ENCODE measurements around the gene ACADS.
"Not testable (repeated sequence)": the region's sequence is repeated elsewhere in the genome, so short reads cannot be mapped to it uniquely, and the experiment has no call there.

The ACADS gene

DNA sequence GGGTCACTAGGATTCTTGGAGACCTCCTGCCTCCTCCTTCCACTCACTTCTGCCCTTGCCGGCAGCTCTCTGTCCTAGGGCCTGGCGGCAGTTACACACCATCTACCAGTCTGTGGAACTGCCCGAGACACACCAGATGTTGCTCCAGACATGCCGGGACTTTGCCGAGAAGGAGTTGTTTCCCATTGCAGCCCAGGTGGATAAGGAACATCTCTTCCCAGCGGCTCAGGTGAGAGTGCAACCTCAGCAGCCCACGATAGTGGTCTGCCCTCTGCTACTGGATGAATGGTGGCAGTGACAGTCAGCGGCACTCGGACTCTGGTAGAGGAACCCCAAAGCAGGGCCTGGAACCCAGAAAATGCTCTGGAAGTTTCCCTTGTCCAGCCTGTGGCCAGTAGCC is 1.3 kb downstream of the ACADS start:
- no peak for DNase-seq (ENCODE audit: low read depth in 2 of 2)

DNA sequence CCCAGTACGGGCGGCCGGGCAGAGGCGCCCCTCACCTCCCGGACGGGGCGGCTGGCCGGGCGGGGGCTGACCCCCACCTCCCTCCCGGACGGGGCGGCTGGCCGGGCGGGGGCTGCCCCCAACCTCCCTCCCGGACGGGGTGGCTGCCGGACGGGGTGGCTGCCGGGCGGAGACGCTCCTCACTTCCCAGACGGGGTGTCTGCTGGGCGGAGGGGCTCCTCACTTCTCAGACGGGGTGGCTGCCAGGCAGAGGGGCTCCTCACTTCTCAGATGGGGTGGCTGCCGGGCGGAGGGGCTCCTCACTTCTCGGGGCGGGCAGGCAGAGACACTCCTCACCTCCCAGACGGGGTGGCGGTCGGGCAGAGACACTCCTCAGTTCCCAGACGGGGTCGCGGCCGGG is 6.6 kb downstream of the ACADS start:
- DNase-seq (ENCODE audit: low read depth in 2 of 2), result not testable (repeated sequence)

DNA sequence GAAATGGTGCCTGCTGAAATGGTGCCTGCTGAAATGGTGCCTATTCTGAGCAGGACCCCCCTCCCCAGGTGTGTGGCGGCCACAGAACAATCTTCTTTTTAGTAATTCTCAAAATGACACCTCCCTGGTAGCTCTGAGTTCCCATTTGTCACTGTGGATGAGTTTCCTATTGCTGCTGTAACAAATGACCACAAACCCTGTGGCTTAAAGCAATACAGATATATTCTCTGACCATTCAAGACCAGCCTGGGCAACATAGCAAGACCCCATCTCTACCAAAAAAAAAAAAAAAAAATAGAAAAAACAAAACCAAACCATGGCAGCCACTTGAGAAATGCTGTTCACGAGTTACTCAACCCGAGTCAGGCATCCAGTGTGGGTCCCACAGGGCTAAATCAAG is 7.9 kb downstream of the ACADS start:
- DNase-seq (ENCODE audit: low read depth in 2 of 2), result no peak

DNA sequence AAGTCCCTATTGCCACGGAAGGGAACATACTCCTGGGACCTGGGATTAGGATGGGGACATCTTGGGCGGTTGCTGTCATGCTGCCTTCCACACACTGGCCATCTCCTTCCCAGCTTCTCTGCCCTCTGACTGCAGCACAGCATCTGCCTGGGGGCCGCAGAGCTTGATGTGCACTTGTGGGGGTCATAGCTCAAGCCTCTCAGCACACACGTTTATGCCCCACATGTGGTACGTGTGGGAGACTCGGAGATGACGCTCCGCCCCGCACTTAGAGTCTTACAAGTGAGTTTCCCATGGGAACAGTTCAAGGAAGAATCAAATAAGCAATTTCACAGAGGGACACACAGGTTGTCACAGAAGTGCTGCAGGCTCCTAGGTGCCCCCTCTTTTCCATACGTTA is 8.6 kb downstream of the ACADS start:
- no peak for DNase-seq (ENCODE audit: low read depth in 2 of 2)

DNA sequence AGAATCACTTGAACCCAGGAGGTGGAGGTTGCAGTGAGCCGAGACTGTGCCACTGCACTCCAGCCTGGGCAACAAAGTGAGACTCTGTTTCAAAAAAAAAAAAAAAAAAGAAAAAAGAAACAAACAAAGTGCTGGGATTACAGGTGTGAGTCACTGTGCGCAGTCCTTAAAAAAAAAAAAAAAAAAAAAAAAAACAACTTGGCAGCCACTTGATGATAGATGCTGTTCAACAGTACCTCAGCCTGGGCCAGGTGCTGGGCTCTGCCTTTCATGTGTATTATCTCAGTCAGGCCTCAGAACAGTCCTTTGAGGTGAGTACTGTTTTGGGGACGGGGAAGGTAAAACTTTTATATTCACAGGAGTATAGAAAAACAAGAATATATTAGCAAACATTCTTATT is 9.6 kb downstream of the ACADS start:
- DNase-seq (ENCODE audit: low read depth in 2 of 2), result no peak

DNA sequence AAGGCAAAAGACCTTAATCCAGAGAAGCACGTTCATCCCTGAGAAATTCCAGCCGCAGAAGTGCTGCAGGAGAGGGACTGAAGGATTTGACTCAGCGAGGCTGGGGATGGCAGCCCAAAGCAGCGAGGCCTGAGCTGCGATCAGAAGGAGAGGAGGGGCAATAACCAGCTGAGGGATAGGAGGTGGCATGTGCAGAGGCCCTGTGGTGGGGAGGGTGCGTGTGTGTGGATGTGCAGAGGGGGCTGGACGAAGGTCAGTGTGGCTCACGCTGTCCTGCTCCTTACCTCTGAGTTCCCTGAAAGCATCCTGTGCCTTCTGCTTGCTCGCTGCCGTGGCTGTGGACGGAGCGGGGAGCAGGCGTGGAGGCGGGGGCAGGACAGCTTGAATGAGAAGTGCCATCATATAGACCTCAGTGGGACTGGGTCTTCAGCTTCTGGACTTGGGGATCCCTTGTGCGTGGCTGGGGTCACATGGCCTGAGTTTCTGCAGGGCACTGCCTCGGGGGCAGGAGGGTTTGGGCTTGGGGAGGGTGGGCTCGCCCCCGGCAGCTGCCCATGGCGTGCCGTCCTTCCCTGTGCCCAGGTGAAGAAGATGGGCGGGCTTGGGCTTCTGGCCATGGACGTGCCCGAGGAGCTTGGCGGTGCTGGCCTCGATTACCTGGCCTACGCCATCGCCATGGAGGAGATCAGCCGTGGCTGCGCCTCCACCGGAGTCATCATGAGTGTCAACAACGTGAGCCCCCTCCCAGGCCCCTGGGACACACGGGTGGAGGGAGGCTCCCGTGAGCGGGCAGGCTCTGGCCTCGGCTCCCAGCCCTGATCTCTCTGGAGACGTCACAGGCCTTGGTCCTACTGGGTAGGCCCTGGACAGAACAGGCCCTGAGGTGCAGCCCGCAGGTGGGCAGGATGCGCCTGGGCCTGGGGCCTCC is 11.0 kb downstream of the ACADS start:
- no peak for DNase-seq (ENCODE audit: low read depth in 2 of 2)

DNA sequence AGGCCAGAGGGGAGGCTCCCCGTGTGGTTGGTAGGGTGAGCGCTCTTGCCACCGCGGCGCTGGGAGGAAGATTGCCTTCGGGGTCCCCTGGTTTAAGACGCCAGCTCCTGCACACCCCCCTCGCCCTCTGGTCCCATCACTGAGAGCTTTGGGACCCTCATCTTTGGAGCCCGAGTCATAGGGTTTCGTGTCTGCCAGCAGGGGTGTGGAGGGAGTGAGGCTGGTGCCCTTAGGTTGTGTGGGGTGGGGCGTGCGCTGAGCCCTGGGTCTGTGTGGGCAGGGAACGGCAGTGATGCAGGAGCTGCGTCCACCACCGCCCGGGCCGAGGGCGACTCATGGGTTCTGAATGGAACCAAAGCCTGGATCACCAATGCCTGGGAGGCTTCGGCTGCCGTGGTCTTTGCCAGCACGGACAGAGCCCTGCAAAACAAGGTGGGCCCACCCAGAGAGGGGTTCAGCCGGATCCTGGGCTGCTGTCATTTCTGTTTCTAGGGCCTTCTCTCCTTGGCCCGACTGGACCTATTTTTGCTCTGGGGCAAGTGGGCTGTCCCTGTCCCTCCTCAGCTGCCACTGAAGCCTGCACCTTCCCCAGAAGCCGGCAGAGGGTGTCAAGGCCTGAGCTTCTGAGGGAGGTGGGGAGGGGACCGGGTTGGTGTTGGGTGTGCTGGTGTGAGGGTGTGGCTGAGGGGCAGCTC is 12.1 kb downstream of the ACADS start:
- DNase-seq (ENCODE audit: low read depth in 2 of 2), result no peak

DNA sequence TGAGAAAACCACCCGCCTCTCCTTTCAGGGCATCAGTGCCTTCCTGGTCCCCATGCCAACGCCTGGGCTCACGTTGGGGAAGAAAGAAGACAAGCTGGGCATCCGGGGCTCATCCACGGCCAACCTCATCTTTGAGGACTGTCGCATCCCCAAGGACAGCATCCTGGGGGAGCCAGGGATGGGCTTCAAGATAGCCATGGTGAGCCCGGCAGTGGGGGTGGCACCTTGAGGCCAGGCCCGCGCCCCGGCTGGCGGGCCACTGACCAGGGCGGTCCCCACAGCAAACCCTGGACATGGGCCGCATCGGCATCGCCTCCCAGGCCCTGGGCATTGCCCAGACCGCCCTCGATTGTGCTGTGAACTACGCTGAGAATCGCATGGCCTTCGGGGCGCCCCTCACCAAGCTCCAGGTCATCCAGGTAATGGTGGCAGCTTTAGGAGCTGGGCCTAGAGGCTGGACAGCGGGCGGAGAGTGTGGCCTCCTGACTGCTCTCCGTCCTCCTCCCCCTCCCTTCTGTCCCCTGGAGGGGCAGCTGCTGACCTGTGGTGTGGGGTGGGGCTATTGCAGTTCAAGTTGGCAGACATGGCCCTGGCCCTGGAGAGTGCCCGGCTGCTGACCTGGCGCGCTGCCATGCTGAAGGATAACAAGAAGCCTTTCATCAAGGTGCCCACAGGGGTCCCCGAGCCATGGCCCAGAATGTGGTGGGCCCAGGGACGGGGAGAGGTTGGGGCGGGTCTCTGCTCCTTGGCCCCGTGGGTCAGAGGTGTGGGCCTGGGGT is 12.8 kb downstream of the ACADS start:
- DNase-seq (ENCODE audit: low read depth in 2 of 2), result no peak

DNA sequence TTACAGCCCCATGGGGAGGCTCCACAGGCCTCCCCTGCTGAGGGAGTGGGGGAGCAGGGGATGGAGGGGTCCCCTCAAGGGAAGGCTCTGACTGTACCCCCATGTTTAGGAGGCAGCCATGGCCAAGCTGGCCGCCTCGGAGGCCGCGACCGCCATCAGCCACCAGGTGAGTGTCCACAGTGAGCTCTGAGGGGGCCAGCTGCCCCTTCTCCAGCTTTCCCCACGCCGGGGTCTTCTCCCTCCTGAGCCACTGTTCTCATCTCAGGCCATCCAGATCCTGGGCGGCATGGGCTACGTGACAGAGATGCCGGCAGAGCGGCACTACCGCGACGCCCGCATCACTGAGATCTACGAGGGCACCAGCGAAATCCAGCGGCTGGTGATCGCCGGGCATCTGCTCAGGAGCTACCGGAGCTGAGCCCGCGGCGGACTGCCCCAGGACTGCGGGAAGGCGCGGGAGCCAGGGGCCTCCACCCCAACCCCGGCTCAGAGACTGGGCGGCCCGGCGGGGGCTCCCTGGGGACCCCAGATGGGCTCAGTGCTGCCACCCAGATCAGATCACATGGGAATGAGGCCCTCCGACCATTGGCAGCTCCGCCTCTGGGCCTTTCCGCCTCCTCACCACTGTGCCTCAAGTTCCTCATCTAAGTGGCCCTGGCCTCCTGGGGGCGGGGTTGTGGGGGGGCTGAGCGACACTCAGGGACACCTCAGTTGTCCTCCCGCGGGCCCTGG is 13.6 kb downstream of the ACADS start:
- DNase-seq (ENCODE audit: low read depth in 2 of 2), result no peak

DNA sequence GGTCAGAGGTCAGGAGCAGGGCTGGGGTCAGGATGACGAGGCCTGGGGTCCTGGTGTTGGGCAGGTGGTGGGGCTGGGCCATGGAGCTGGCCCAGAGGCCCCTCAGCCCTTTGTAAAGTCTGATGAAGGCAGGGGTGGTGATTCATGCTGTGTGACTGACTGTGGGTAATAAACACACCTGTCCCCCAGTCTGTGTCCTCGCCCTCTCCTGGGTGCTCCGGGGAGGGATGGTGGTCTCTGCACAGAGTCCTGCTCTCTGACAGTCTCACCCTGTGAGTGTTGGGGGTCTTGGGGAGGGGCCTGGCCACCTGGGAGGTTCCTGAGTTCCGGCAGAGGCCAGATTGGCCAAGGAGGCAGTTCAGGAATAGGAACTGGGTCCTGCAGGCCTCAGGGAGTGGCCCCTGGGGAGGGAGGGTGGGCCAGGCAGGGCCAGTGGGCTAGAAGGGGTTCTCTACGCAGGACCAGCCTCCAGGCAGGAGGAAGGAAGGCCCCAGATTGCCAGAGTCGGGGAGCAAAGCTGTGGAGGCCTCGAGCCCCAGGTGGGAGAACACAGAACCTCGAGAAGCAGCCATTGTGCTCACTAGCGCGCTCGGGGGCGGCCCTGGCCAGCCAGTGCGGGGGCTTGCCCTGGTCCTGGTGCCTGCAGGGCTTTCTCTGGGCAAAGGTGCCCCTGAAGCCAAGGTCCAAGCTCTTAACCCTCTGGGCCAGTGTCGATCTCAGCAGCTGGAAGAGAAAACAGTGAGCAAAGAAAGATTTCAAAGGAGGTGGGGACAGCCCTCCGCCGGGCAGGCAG is 14.4 kb downstream of the ACADS start:
- DNase-seq (ENCODE audit: low read depth in 2 of 2), result no peak

DNA sequence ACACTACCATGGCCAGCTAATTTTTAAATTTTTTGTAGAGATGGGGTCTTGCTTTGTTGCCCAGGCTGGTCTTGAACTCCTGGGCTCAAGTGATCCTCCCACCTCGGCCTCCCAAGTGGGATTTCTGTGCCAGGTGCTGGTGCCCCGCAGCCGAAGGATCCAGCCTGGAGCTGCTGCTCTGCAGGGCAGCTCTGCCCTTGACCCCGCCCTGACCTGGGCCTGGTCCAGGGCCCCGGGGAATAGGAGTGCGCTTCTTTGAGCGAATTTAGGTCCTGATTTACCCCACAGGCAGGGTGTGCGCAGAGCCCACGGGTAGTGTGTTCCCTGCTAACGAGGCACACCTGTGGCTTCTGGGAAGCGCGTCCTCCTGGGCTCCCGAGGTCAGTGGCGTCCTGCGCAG is 15.2 kb downstream of the ACADS start:
- DNase-seq (ENCODE audit: low read depth in 2 of 2), result no peak

DNA sequence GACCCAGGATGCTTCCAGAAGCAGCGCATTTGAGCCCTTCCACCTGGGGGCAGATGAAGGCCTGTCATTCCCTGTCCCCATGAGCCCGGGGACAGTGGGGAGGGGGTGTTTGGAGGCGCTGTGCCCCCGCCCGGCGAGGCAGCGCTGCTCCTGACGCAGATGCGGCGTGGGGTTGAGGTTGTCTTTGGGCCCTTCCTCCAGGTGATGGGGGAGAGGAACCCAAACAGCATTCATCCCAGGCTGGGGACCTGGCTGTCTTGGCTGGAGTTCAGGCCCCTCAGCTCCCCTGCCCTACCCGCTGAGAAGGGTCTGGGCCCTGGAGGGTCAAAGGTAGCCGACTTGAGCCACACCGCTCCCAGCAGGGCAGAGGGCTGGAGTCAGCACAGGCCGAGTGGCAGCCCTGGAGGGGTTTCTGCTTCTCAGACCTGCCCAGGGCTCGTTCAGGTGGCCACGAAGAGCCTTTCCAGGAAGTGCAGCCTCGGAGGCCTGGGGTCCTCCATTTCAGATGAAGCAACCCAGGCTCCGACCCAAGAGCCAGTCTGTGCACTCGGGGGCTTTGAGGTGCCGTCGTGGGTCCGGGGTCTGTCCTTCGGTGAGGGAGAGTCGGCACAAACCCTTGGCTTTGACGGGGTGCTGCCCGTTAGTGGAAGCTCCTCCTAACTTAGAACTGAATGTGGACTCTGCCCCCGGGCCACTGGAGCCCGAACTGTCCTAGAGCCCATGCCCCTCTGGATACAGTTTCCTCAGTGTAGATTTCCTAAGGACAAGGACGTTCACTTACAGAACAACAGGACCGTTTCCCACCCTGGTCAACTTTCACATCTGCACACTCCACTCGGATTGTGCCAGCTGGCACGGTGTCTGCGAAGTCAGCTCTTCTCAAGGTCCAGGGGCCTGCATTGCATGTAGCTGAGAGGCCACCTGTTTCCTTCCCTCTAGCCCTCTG is 16.1 kb downstream of the ACADS start:
- DNase-seq (ENCODE audit: low read depth in 2 of 2), result no peak

DNA sequence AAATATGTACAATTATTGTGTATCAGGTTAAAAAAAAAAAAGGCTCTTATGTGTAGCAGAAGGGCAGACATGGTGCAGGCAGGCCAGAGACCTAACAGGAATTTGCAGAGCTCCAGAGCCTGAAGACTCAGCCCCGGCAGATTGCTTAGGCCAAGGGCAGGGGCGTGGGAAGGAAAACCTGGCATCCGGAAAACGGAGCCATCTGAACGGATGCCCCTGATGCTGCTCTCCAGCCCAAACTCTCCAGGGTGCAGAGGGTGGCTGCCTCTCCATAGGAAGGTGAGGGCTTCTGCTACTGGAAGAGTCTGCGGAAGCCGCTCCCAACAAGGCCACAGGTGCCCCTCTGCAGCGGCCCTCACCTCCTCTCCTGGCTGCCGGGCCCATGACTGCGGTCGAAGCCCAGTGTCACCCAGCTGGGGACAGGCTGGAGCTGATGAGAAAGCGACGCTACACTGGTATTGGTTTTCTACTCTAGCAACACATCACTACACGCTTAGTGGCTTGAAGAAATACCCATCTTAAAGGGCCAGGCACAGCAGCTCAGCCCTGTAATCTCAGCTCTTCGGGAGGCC is 19.4 kb downstream of the ACADS start:
- DNase-seq (ENCODE audit: low read depth in 2 of 2), result no peak

DNA sequence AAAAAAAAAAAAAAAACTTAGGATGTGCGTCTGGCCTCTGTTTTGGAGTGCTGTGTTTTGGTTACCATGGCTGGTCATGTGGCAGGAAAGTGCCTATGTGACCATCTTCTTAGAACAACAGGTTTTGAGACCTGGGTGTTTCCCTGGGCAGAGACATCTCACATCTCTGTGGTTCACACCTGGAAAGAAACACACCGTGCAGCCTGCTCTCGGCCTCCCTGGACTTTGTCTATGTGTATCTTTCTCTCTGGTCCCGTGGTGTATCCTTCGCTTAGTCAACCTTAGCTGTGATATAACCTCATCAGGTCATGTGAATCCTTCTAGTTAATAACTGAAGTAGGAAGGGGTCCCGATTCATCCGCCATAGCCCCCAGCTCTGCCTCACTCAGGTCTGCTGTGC is 22.6 kb downstream of the ACADS start:
- DNase-seq (ENCODE audit: low read depth in 2 of 2), result no peak

DNA sequence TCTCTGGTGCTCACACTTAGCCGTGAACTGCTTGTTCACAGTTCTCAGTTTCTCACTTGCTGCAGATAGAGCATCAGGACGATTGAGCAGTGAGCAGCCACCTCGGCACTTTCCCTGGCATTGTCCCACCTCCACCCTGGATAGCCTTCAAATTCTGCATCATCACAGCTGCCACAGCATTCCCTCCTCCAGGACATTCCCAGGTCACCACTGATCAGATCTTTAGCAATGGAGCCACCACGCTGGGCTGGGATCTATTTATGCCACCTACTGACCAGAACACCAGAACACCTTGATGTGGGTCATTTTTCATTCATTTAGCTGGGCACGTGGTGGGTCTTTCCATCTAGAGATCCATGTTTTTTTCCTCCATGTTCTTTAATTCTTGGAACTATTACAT is 23.6 kb downstream of the ACADS start:
- DNase-seq (ENCODE audit: low read depth in 2 of 2), result no peak

DNA sequence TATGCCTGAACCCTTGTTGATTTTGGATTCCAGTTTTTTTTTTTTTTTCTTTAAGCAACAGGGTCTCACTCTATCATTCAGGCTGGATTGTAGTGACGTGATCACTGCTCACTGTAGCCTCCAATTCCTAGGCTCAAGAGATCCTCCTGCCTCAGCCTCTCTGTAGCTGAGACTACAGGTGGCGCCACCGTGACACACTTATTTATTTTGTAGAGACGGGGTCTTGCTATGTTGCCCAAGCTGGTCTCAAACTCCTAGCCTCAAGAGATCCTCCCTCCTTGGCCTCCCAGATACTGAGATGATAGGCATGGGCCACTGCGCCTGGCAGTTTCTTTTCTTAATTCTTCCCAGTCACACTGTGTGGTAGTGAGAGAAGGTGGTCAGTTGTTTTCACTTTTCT is 25.2 kb downstream of the ACADS start:
- no peak for DNase-seq (ENCODE audit: low read depth in 2 of 2)

DNA sequence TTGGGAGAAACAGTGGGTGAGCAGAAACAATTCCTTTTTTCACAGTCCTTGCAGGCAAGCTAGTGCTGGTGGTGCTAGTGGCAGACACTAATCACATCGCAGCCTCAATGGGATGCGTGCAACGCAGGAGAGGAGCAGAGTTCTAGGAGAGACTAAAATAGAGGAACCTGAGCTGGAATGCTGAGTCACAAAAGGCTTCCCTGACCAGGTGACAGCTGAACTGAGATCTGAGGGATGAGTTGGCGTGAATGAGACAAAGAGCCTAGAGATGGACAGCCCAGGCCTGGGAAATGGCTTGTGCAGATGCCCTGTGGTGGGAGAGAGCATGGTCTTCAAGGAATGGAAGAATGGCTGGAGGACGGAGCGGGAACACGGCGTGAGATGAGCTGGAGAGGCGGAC is 25.8 kb downstream of the ACADS start:
- no peak for DNase-seq (ENCODE audit: low read depth in 2 of 2)

DNA sequence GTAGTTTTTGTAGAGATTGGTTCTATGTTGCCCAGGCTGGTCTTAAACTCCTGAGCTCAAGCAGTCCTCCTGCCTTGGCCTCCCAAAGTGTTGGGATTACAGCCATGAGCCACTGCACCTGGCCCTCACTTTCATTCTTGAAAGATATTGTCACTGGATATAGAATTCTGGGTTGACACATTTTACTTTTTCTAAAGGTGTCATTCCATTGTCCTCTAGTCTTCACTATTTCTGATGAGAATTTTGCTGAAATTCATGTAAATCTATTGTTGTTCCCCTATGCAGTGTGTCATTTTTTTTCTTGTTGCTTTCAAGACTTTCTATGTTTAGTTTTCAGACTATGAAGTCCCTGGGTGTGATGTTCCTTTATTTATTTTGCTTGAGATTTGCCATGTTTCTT is 29.2 kb downstream of the ACADS start:
- DNase-seq (ENCODE audit: low read depth in 2 of 2), result no peak

DNA sequence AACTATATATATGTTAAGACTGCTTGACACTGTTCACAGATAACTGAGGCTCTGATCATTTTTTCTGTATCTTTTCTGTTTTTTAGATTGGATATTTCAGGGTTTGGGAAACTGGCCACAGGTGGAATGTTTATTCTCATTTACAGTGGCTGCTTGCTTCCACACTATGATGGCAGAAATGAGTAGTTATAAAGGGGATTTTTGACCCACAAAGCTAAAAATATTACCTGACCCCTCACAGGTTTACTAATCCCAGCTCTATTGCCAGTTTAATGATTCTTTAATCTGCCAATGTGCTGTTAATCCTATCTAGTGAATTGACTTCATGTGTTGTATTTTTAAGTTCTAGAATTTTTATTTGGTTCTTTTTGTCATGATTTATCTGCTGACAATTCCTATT is 29.6 kb downstream of the ACADS start:
- DNase-seq (ENCODE audit: low read depth in 2 of 2), result no peak
